NCI-H526 (cell line): Measurements from ENCODE around the gene IFI27L1.

Source experiments
- DNase-seq, 2 experiments: peaks; one replicate each; lab custom pipeline; 2025; lab: John Stamatoyannopoulos, UW

The IFI27L1 gene

GRCh38 chr14:94080621-94081385 is at the start of gene IFI27L1, which contains the start of gene DDX24:
Gene IFI27L1, plus strand, starts transcription at chr14:94081310. Its CDS starts 15,628 bp downstream, at chr14:94096938.
Gene DDX24, minus strand, starts transcription at chr14:94081202. Its CDS starts 1,460 bp downstream, at chr14:94079742.
- peak; percentile 78 to 96 for DNase-seq

- DNase-seq = no peak
Observed at GRCh38 chr14:94031883-94032279, 49.2 kb upstream of the IFI27L1 start.

- no peak for DNase-seq
Observed at GRCh38 chr14:94034886-94035285, 46.2 kb upstream of the IFI27L1 start.

GRCh38 chr14:94036313-94037167 is 44.6 kb upstream of the IFI27L1 start:
- peak in 1 of 2 experiments; percentile 81 for DNase-seq

- no peak for DNase-seq
Observed at GRCh38 chr14:94037954-94038353, 43.2 kb upstream of the IFI27L1 start.

- DNase-seq = no peak
Observed at GRCh38 chr14:94038510-94038909, 42.6 kb upstream of the IFI27L1 start.

- DNase-seq = no peak
Observed at GRCh38 chr14:94038921-94039629, 42.0 kb upstream of the IFI27L1 start.

GRCh38 chr14:94040247-94040646 is 40.9 kb upstream of the IFI27L1 start:
- no peak for DNase-seq

- DNase-seq = no peak
Observed at GRCh38 chr14:94040796-94041195, 40.3 kb upstream of the IFI27L1 start.

GRCh38 chr14:94041551-94042346 is 39.4 kb upstream of the IFI27L1 start:
- DNase-seq = no peak

GRCh38 chr14:94042433-94043091 is 38.5 kb upstream of the IFI27L1 start:
- DNase-seq = no peak

GRCh38 chr14:94043111-94043755 is 37.9 kb upstream of the IFI27L1 start:
- DNase-seq = no peak

- no peak for DNase-seq
Observed at GRCh38 chr14:94043756-94044475, 37.2 kb upstream of the IFI27L1 start.

GRCh38 chr14:94044476-94045091 is 36.5 kb upstream of the IFI27L1 start:
- no peak for DNase-seq

- DNase-seq = no peak
Observed at GRCh38 chr14:94045101-94045500, 36.0 kb upstream of the IFI27L1 start.

GRCh38 chr14:94045563-94046345 is 35.4 kb upstream of the IFI27L1 start:
- no peak for DNase-seq

- DNase-seq = no peak
Observed at GRCh38 chr14:94046696-94047250, 34.3 kb upstream of the IFI27L1 start.

- DNase-seq = no peak
Observed at GRCh38 chr14:94047581-94047980, 33.5 kb upstream of the IFI27L1 start.
